Activated B cell treated with CpG ODN at 0.5 μM for 24 hours (primary cell): ENCODE results near the gene DVL2. TPM values are rescaled to one million over a fixed set of nuclear protein-coding genes. Genes with fewer than 3 reads are reported as not detected.
"Not testable (repeated sequence)": the region's sequence is repeated elsewhere in the genome, so short reads cannot be mapped to it uniquely, and the experiment has no call there.

Experiments
- ATAC-seq: fragments of 200-7000 bp; cut with Tn5 transposase; one replicate; pipeline ENCODE4 v1.10.0; 2021; ENCODE audit warnings: low read depth, mild to moderate bottlenecking, moderate library complexity
- CTCF ChIA-PET: fragments of 350-600 bp; sonication (Branson Sonifier 250); formaldehyde crosslinking; loops from one replicate; lab custom pipeline; 2021; ENCODE audit warnings: antibody characterized with exemption; lab: Charles Lee
- POLR2A ChIA-PET: fragments of 350-600 bp; sonication (Branson Sonifier 250); formaldehyde crosslinking; loops from one replicate; lab custom pipeline; 2021; ENCODE audit warnings: antibody characterized with exemption; lab: Charles Lee
- DNase-seq: peaks from one replicate; pipeline ENCODE4 v3.0.0; 2022
- H3K27ac Mint-ChIP-seq: one replicate; pipeline ENCODE4 v1.8.0; 2020; ENCODE audit warnings: mixed read lengths
- H3K27me3 Mint-ChIP-seq: one replicate; pipeline ENCODE4 v1.8.0; 2021; ENCODE audit warnings: mixed read lengths
- H3K36me3 Mint-ChIP-seq: one replicate; pipeline ENCODE4 v1.8.0; 2021; ENCODE audit warnings: low read depth, mixed read lengths
- H3K4me1 Mint-ChIP-seq: one replicate; pipeline ENCODE4 v1.8.0; 2021; ENCODE audit warnings: mixed read lengths
- H3K4me3 Mint-ChIP-seq: one replicate; pipeline ENCODE4 v1.8.0; 2020; ENCODE audit warnings: mild to moderate bottlenecking, mixed read lengths
- H3K9me3 Mint-ChIP-seq: one replicate; pipeline ENCODE4 v1.8.0; 2020; ENCODE audit warnings: mixed read lengths
- CTCF ChIP-seq: fragments of 200-600 bp; IDR thresholded peaks from one replicate; pipeline ENCODE4 v1.8.0; 2022; ENCODE audit warnings: antibody characterized with exemption, mild to moderate bottlenecking
- intact Hi-C: fragments of 100-400 bp; cut with micrococcal nuclease; formaldehyde crosslinking; loops from one replicate; pipeline ENCODE4 v1.15.1; 2024
- total RNA-seq: library from RNA; stranded (reverse); gene quantifications from 2 replicates; pipeline ENCODE4 v1.2.3, GENCODE V29; 2022

The DVL2 gene
- total RNA-seq, 1 donor from 2014 or later = 64.6 TPM

GRCh38 chr17:7183433-7184090 is 50.8 kb downstream of the DVL2 start:
- POLR2A ChIA-PET = no interaction called here
- H3K27ac Mint-ChIP-seq = no peak overlapping the region
- H3K27me3 Mint-ChIP-seq = peaks cover 3% of the 10 kb centered on the region
- no peak for TF ChIP-seq CTCF
- no peak overlapping the region for H3K4me3 Mint-ChIP-seq
- no peaks in the 10 kb centered on the region for H3K9me3 Mint-ChIP-seq
- CTCF ChIA-PET = no interaction called here
- DNase-seq = no peak
- no peaks in the 10 kb centered on the region for H3K36me3 Mint-ChIP-seq
- ATAC-seq = no peak
- intact Hi-C loops = no loop called here
- peaks cover 4% of the 10 kb centered on the region for H3K4me1 Mint-ChIP-seq

DNA sequence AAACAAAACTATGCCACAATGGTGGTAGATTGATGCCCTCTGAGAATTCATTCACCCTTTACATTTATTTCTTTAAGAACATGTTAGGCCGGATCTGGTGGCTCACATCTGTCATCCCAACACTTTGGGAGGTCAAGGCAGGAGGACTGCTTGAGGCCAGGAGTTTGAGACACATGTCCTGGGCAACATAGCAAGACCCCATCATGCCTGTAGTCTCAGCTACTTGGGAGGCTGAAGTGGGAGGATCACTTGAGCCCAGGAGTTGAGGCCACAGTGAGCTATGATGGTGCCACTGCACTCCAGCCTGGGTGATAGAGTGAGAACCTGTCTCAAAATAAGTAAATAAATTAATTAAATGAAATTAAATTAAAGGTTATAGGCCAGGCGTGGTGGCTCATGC is 52.2 kb downstream of the DVL2 start:
- H3K4me1 Mint-ChIP-seq = peaks cover 13% of the 10 kb centered on the region
- H3K9me3 Mint-ChIP-seq, CTCF ChIA-PET, intact Hi-C loops, H3K27ac Mint-ChIP-seq, H3K36me3 Mint-ChIP-seq, POLR2A ChIA-PET, DNase-seq, ATAC-seq, H3K4me3 Mint-ChIP-seq: not testable (repeated sequence)
- H3K27me3 Mint-ChIP-seq = peaks cover 15% of the 10 kb centered on the region

GRCh38 chr17:7179317-7180254 is 54.7 kb downstream of the DVL2 start, which contains the start of gene ASGR1:
Gene ASGR1, minus strand, starts transcription at chr17:7179370. Its CDS starts 807 bp downstream, at chr17:7178563.
- TF ChIP-seq CTCF = no peak
- ChIA-PET CTCF (interaction anchor here (1.7 kb wide), 1 partner anchor 175 kb away, joined by 3 read pairs; no protein-coding TSS in a partner anchor), POLR2A (no interaction called here)
- Mint-ChIP-seq H3K36me3 (no peaks in the 10 kb centered on the region), H3K27ac (no peak within 1 kb of the TSS), H3K4me3 (no peak within 1 kb of the TSS), H3K4me1 (peaks cover 9% of the 10 kb centered on the region), H3K27me3 (peaks cover 15% of the 10 kb centered on the region), H3K9me3 (no peaks in the 10 kb centered on the region)
- DNase-seq (no peak), ATAC-seq (no peak)
- intact Hi-C loops = no loop called here

DNA sequence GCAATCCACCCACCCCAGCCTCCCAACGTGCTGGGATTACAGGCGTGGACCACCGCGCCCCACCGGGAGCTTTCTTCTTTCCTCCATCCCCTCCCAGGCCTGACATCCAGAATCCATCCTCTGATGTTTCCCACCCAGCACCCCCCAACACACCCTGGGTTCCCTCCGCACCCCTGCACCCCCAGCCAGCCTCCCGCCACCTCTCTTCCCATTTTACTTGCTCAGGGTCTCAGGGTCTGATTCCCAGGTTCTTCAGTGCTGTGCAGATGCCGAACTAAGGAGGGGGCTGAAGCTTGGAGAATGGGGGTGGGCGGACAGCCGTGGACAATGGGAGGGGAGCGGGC is 55.4 kb downstream of the DVL2 start:
- Mint-ChIP-seq H3K4me3 (no peak overlapping the region), H3K27ac (no peak overlapping the region), H3K9me3 (no peaks in the 10 kb centered on the region), H3K27me3 (peaks cover 15% of the 10 kb centered on the region), H3K36me3 (no peaks in the 10 kb centered on the region), H3K4me1 (peaks cover 9% of the 10 kb centered on the region)
- intact Hi-C loops = no loop called here
- DNase-seq (no peak), ATAC-seq (no peak)
- ChIA-PET CTCF (interaction anchor here (1.2 to 1.7 kb wide), 2 partner anchors 46 to 175 kb away, joined by 3 to 4 read pairs; no protein-coding TSS in a partner anchor), POLR2A (no interaction called here)
- no peak for TF ChIP-seq CTCF

DNA sequence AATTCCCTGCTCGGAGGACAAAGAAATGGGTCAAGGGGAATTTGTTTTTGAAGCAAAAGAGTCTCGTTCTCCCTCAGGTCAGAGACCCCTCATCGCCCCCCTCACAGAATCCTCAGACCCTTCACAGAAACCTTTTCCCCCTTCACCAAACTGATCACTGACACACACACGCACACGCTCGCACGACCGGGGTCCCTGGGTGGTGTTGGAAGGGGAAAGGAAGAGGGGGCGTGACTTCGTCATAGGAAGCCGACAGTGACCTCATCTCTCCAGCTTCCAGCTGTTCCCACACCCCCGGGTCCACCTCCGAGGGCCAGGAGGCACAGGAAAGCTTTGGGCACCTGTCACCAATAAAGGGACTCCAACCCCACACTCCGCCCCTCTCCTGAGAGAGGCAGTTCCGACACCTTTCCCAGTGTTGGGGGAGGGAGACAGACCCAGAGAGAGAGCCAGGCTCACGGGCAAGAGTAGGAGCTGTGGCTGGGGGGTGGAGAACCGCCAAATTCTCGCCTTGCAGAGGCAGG is 56.3 kb downstream of the DVL2 start:
- peaks cover 9% of the 10 kb centered on the region for H3K4me1 Mint-ChIP-seq
- ATAC-seq (no peak), DNase-seq (no peak)
- no peaks in the 10 kb centered on the region for H3K36me3 Mint-ChIP-seq
- POLR2A ChIA-PET = interaction anchor here (1.3 kb wide), 1 partner anchor 132 kb away, joined by 6 read pairs; no protein-coding TSS in a partner anchor
- intact Hi-C loops = loop anchor here (1.0 to 2.0 kb wide), 3 partner anchors 126 to 265 kb away; no protein-coding TSS in a partner anchor
- H3K9me3 Mint-ChIP-seq = no peaks in the 10 kb centered on the region
- CTCF ChIA-PET = interaction anchor here (0.5 to 2.2 kb wide), 8 partner anchors 12 to 268 kb away, joined by 3 to 29 read pairs (median 4); partner anchors contain the start of genes GPS2 and SLC16A11
- no peak overlapping the region for H3K27ac Mint-ChIP-seq
- peaks cover 15% of the 10 kb centered on the region for H3K27me3 Mint-ChIP-seq
- no peak for TF ChIP-seq CTCF
- peak overlapping the region; percentile 52 for H3K4me3 Mint-ChIP-seq
